ENCODE measurements around the gene RAB5B.
"Not testable (repeated sequence)": the region's sequence is repeated elsewhere in the genome, so short reads cannot be mapped to it uniquely, and the experiment has no call there.

Gene RAB5B

GRCh38 chr12:56029666-56030293 is 55.9 kb downstream of the RAB5B start:
- no peaks in the 10 kb centered on the region for H3K9me3 ChIP-seq (ENCODE audit: control insufficient read depth in 5 of 5, low read length in 5 of 5)
- peak overlapping the region in 2 of 5 donors; percentile 43 to 52 for H3K9ac ChIP-seq (ENCODE audit: low read length in 5 of 5)
- H3K36me3 ChIP-seq (ENCODE audit: control insufficient read depth in 5 of 5, insufficient read depth in 5 of 5, low read length in 5 of 5): peaks cover 0 to 54% (median 41%) of the 10 kb centered on the region in 5 donors
- no peak overlapping the region for H3K4me3 ChIP-seq (ENCODE audit: low read depth in 1 of 5, low read length in 5 of 5)
- H3K27ac ChIP-seq (ENCODE audit: low read depth, low read length): peak overlapping the region; percentile 21
- no peaks in the 10 kb centered on the region for H3K27me3 ChIP-seq (ENCODE audit: control insufficient read depth in 5 of 5, insufficient read depth in 4 of 5, low read length in 5 of 5)
- peaks cover 0 to 11% (median 4%) of the 10 kb centered on the region in 5 donors for H3K4me1 ChIP-seq (ENCODE audit: control insufficient read depth in 5 of 5, insufficient read depth in 5 of 5, low read length in 5 of 5)

GRCh38 chr12:56031987-56032386 is 58.1 kb downstream of the RAB5B start:
- Histone ChIP-seq H3K4me3 (ENCODE audit: low read depth in 1 of 5, low read length in 5 of 5) (no peak overlapping the region), H3K27ac (ENCODE audit: low read depth, low read length) (no peak overlapping the region), H3K27me3 (ENCODE audit: control insufficient read depth in 5 of 5, insufficient read depth in 4 of 5, low read length in 5 of 5) (no peaks in the 10 kb centered on the region), H3K9me3 (ENCODE audit: control insufficient read depth in 5 of 5, low read length in 5 of 5) (no peaks in the 10 kb centered on the region), H3K4me1 (ENCODE audit: control insufficient read depth in 5 of 5, insufficient read depth in 5 of 5, low read length in 5 of 5) (peaks cover 1 to 13% (median 4%) of the 10 kb centered on the region in 5 donors), H3K9ac (ENCODE audit: low read length in 5 of 5) (no peak overlapping the region), H3K36me3 (ENCODE audit: control insufficient read depth in 5 of 5, insufficient read depth in 5 of 5, low read length in 5 of 5) (peaks cover 0 to 50% (median 41%) of the 10 kb centered on the region in 5 donors)

- H3K9ac ChIP-seq (ENCODE audit: low read length in 5 of 5): no peak overlapping the region
- no peaks in the 10 kb centered on the region for H3K27me3 ChIP-seq (ENCODE audit: control insufficient read depth in 5 of 5, insufficient read depth in 4 of 5, low read length in 5 of 5)
- no peaks in the 10 kb centered on the region for H3K9me3 ChIP-seq (ENCODE audit: control insufficient read depth in 5 of 5, low read length in 5 of 5)
- H3K4me1 ChIP-seq (ENCODE audit: control insufficient read depth in 5 of 5, insufficient read depth in 5 of 5, low read length in 5 of 5): peaks cover 3 to 14% (median 8%) of the 10 kb centered on the region in 5 donors
- H3K4me3 ChIP-seq (ENCODE audit: low read depth in 1 of 5, low read length in 5 of 5): no peak overlapping the region
- peaks cover 0 to 40% (median 32%) of the 10 kb centered on the region in 5 donors for H3K36me3 ChIP-seq (ENCODE audit: control insufficient read depth in 5 of 5, insufficient read depth in 5 of 5, low read length in 5 of 5)
- no peak overlapping the region for H3K27ac ChIP-seq (ENCODE audit: low read depth, low read length)
Observed at GRCh38 chr12:56034586-56035332, 60.9 kb downstream of the RAB5B start.

- Histone ChIP-seq H3K27me3 (ENCODE audit: control insufficient read depth in 5 of 5, insufficient read depth in 4 of 5, low read length in 5 of 5) (no peaks in the 10 kb centered on the region), H3K4me1 (ENCODE audit: control insufficient read depth in 5 of 5, insufficient read depth in 5 of 5, low read length in 5 of 5) (peaks cover 5 to 21% (median 15%) of the 10 kb centered on the region in 5 donors), H3K9me3 (ENCODE audit: control insufficient read depth in 5 of 5, low read length in 5 of 5) (no peaks in the 10 kb centered on the region), H3K9ac (ENCODE audit: low read length in 5 of 5) (peak overlapping the region in 2 of 5 donors; percentile 48 to 51), H3K4me3 (ENCODE audit: low read depth in 1 of 5, low read length in 5 of 5) (peak overlapping the region in 1 of 5 donors; percentile 16), H3K36me3 (ENCODE audit: control insufficient read depth in 5 of 5, insufficient read depth in 5 of 5, low read length in 5 of 5) (peaks cover 0 to 37% (median 31%) of the 10 kb centered on the region in 5 donors), H3K27ac (ENCODE audit: low read depth, low read length) (no peak overlapping the region)
Observed at GRCh38 chr12:56037161-56037560, 63.3 kb downstream of the RAB5B start.

- no peak overlapping the region for H3K27ac ChIP-seq (ENCODE audit: low read depth, low read length)
- no peak overlapping the region for H3K4me3 ChIP-seq (ENCODE audit: low read depth in 1 of 5, low read length in 5 of 5)
- peaks cover 3 to 29% (median 23%) of the 10 kb centered on the region in 5 donors for H3K4me1 ChIP-seq (ENCODE audit: control insufficient read depth in 5 of 5, insufficient read depth in 5 of 5, low read length in 5 of 5)
- no peaks in the 10 kb centered on the region for H3K27me3 ChIP-seq (ENCODE audit: control insufficient read depth in 5 of 5, insufficient read depth in 4 of 5, low read length in 5 of 5)
- no peaks in the 10 kb centered on the region for H3K9me3 ChIP-seq (ENCODE audit: control insufficient read depth in 5 of 5, low read length in 5 of 5)
- H3K9ac ChIP-seq (ENCODE audit: low read length in 5 of 5): no peak overlapping the region
- H3K36me3 ChIP-seq (ENCODE audit: control insufficient read depth in 5 of 5, insufficient read depth in 5 of 5, low read length in 5 of 5): peaks cover 0 to 28% (median 21%) of the 10 kb centered on the region in 5 donors
Observed at GRCh38 chr12:56038022-56038655, 64.3 kb downstream of the RAB5B start.

GRCh38 chr12:56040151-56040550 is 66.3 kb downstream of the RAB5B start:
- no peak overlapping the region for H3K9ac ChIP-seq (ENCODE audit: low read length in 5 of 5)
- no peak overlapping the region for H3K27ac ChIP-seq (ENCODE audit: low read depth, low read length)
- no peaks in the 10 kb centered on the region for H3K9me3 ChIP-seq (ENCODE audit: control insufficient read depth in 5 of 5, low read length in 5 of 5)
- H3K36me3 ChIP-seq (ENCODE audit: control insufficient read depth in 5 of 5, insufficient read depth in 5 of 5, low read length in 5 of 5): peaks cover 5 to 34% (median 24%) of the 10 kb centered on the region in 5 donors
- no peak overlapping the region for H3K4me3 ChIP-seq (ENCODE audit: low read depth in 1 of 5, low read length in 5 of 5)
- H3K4me1 ChIP-seq (ENCODE audit: control insufficient read depth in 5 of 5, insufficient read depth in 5 of 5, low read length in 5 of 5): peaks cover 3 to 36% (median 25%) of the 10 kb centered on the region in 5 donors
- H3K27me3 ChIP-seq (ENCODE audit: control insufficient read depth in 5 of 5, insufficient read depth in 4 of 5, low read length in 5 of 5): no peaks in the 10 kb centered on the region

- peak overlapping the region in 3 of 5 donors; percentile 15 to 66 (median 20) for H3K9ac ChIP-seq (ENCODE audit: low read length in 5 of 5)
- peaks cover 9 to 34% (median 20%) of the 10 kb centered on the region in 5 donors for H3K36me3 ChIP-seq (ENCODE audit: control insufficient read depth in 5 of 5, insufficient read depth in 5 of 5, low read length in 5 of 5)
- peaks cover 3 to 36% (median 25%) of the 10 kb centered on the region in 5 donors for H3K4me1 ChIP-seq (ENCODE audit: control insufficient read depth in 5 of 5, insufficient read depth in 5 of 5, low read length in 5 of 5)
- H3K27ac ChIP-seq (ENCODE audit: low read depth, low read length): peak overlapping the region; percentile 41
- no peaks in the 10 kb centered on the region for H3K27me3 ChIP-seq (ENCODE audit: control insufficient read depth in 5 of 5, insufficient read depth in 4 of 5, low read length in 5 of 5)
- no peaks in the 10 kb centered on the region for H3K9me3 ChIP-seq (ENCODE audit: control insufficient read depth in 5 of 5, low read length in 5 of 5)
- H3K4me3 ChIP-seq (ENCODE audit: low read depth in 1 of 5, low read length in 5 of 5): peak overlapping the region in 4 of 5 donors; percentile 58 to 96 (median 84)
Observed at GRCh38 chr12:56040963-56041551, 67.2 kb downstream of the RAB5B start.

- peak within 1 kb of the TSS; percentile 90 for H3K27ac ChIP-seq (ENCODE audit: low read depth, low read length)
- peaks cover 3 to 36% (median 25%) of the 10 kb centered on the region in 5 donors for H3K4me1 ChIP-seq (ENCODE audit: control insufficient read depth in 5 of 5, insufficient read depth in 5 of 5, low read length in 5 of 5)
- peaks cover 9 to 32% (median 20%) of the 10 kb centered on the region in 5 donors for H3K36me3 ChIP-seq (ENCODE audit: control insufficient read depth in 5 of 5, insufficient read depth in 5 of 5, low read length in 5 of 5)
- no peaks in the 10 kb centered on the region for H3K27me3 ChIP-seq (ENCODE audit: control insufficient read depth in 5 of 5, insufficient read depth in 4 of 5, low read length in 5 of 5)
- H3K9ac ChIP-seq (ENCODE audit: low read length in 5 of 5): peak within 1 kb of the TSS; percentile 79 to 99 (median 93)
- no peaks in the 10 kb centered on the region for H3K9me3 ChIP-seq (ENCODE audit: control insufficient read depth in 5 of 5, low read length in 5 of 5)
- peak within 1 kb of the TSS; percentile 74 to 98 (median 94) for H3K4me3 ChIP-seq (ENCODE audit: low read depth in 1 of 5, low read length in 5 of 5)
Observed at GRCh38 chr12:56041552-56042429, 67.9 kb downstream of the RAB5B start, which contains the start of gene RPS26. Gene RPS26, plus strand, starts transcription at chr12:56041918. Its CDS starts 249 bp downstream, at chr12:56042167.

- peaks cover 9 to 31% (median 20%) of the 10 kb centered on the region in 5 donors for H3K36me3 ChIP-seq (ENCODE audit: control insufficient read depth in 5 of 5, insufficient read depth in 5 of 5, low read length in 5 of 5)
- peak overlapping the region; percentile 90 for H3K27ac ChIP-seq (ENCODE audit: low read depth, low read length)
- H3K27me3 ChIP-seq (ENCODE audit: control insufficient read depth in 5 of 5, insufficient read depth in 4 of 5, low read length in 5 of 5); H3K9me3 ChIP-seq (ENCODE audit: control insufficient read depth in 5 of 5, low read length in 5 of 5): not testable (repeated sequence)
- H3K9ac ChIP-seq (ENCODE audit: low read length in 5 of 5): peak overlapping the region; percentile 70 to 99 (median 93)
- H3K4me3 ChIP-seq (ENCODE audit: low read depth in 1 of 5, low read length in 5 of 5): peak overlapping the region; percentile 74 to 98 (median 94)
- H3K4me1 ChIP-seq (ENCODE audit: control insufficient read depth in 5 of 5, insufficient read depth in 5 of 5, low read length in 5 of 5): peaks cover 3 to 31% (median 22%) of the 10 kb centered on the region in 5 donors
Observed at GRCh38 chr12:56042430-56042813, 68.5 kb downstream of the RAB5B start.
